B cell (primary cell): Measurements from ENCODE around the gene GFPT2. TPM values are rescaled to one million over a fixed set of nuclear protein-coding genes. Genes with fewer than 3 reads are reported as not detected.

Experiments used
- ATAC-seq: fragments of 200-7000 bp; cut with Tn5 transposase; one replicate; pipeline ENCODE4 v1.10.0; 2021; ENCODE audit warnings: low read depth, mild to moderate bottlenecking, moderate number of reproducible peaks, moderate library complexity
- CTCF ChIA-PET: fragments of 350-600 bp; sonication (Branson Sonifier 250); formaldehyde crosslinking; loops from one replicate; lab custom pipeline; 2021; ENCODE audit warnings: antibody characterized with exemption, inconsistent platforms; lab: Charles Lee
- POLR2A ChIA-PET: fragments of 350-600 bp; sonication (Branson Sonifier 250); formaldehyde crosslinking; loops from one replicate; lab custom pipeline; 2021; ENCODE audit warnings: antibody characterized with exemption; lab: Charles Lee
- DNase-seq: peaks from one replicate; pipeline ENCODE4 v3.0.0; 2013
- H2AFZ ChIP-seq: 2 replicates; pipeline ENCODE4 v1.6.1; 2012; ENCODE audit warnings: mild to moderate bottlenecking, low read depth, low read length; ENCODE audit not compliant: insufficient read depth, poor library complexity, severe bottlenecking
- H3K27ac ChIP-seq, 2 donors: 1 replicate in 1 of 2; 2 replicates in 1 of 2; pipeline ENCODE4 v1.5.1; 2012 to 2013; ENCODE audit warnings: low read length in 2 of 2, mild to moderate bottlenecking in 2 of 2, moderate library complexity in 1 of 2
- H3K27me3 ChIP-seq, 4 experiments: fragments of 200-600 bp in 1 of 4; sonication (generic) in 1 of 4; replicated peaks in 1 of 4; 1 replicate in 2 of 4; 2 replicates in 2 of 4; pipeline versions ENCODE4 v1.6.1 to v1.7.0; 2013 to 2016; ENCODE audit warnings: low read length in 3 of 4, mild to moderate bottlenecking in 2 of 4, mixed read lengths in 1 of 4, moderate library complexity in 1 of 4; ENCODE audit not compliant: insufficient read depth in 4 of 4, control insufficient read depth in 3 of 4; ENCODE audit errors: control extremely low read depth in 1 of 4
- H3K36me3 ChIP-seq, 2 experiments: replicated peaks in 1 of 2; 1 replicate in 1 of 2; 2 replicates in 1 of 2; pipeline versions ENCODE4 v1.6.1 to v1.7.1; 2013; ENCODE audit warnings: low read length in 1 of 2; ENCODE audit not compliant: insufficient read depth in 2 of 2, control insufficient read depth in 1 of 2; ENCODE audit errors: control extremely low read depth in 1 of 2, extremely low read depth in 1 of 2
- H3K4me1 ChIP-seq, 2 donors: fragments of 200-600 bp in 1 of 2; sonication (generic) in 1 of 2; 1 replicate in 1 of 2; 2 replicates in 1 of 2; pipeline versions ENCODE4 v1.5.1 to v1.6.1; 2013 to 2017; ENCODE audit warnings: low read length in 2 of 2; ENCODE audit not compliant: control insufficient read depth in 2 of 2, insufficient read depth in 2 of 2
- H3K4me2 ChIP-seq: replicated peaks from 2 replicates; pipeline ENCODE3; 2012; ENCODE audit warnings: mild to moderate bottlenecking, low read depth, low read length; ENCODE audit not compliant: poor library complexity, severe bottlenecking
- H3K4me3 ChIP-seq, 5 experiments: fragments of 200-600 bp in 1 of 5; sonication (generic) in 1 of 5; 1 replicate in 3 of 5; 2 replicates in 2 of 5; pipeline versions ENCODE4 v1.5.1 to v1.7.0; 2011 to 2016; ENCODE audit warnings: low read length in 4 of 5, mild to moderate bottlenecking in 4 of 5, low read depth in 2 of 5, control low read depth in 1 of 5, moderate library complexity in 1 of 5; ENCODE audit not compliant: insufficient read depth in 1 of 5; ENCODE audit errors: control extremely low read depth in 1 of 5, extremely low read depth in 1 of 5
- H3K79me2 ChIP-seq: fragments of 200-600 bp; sonication (generic); one replicate; pipeline ENCODE4 v1.6.0; 2016; ENCODE audit warnings: low read length; ENCODE audit not compliant: control insufficient read depth, insufficient read depth
- H3K9ac ChIP-seq: fragments of 200-600 bp; sonication (generic); 2 replicates; pipeline ENCODE4 v1.6.1; 2017; ENCODE audit warnings: mild to moderate bottlenecking, low read length, moderate library complexity
- H3K9me3 ChIP-seq, 3 donors: one replicate each; pipeline versions ENCODE4 v1.6.1 to v1.7.1; 2013; ENCODE audit warnings: low read length in 2 of 3; ENCODE audit not compliant: control insufficient read depth in 2 of 3, insufficient read depth in 1 of 3; ENCODE audit errors: control extremely low read depth in 1 of 3
- H4K20me1 ChIP-seq: 2 replicates; pipeline ENCODE4 v1.6.0; 2012; ENCODE audit warnings: mild to moderate bottlenecking, low read length; ENCODE audit not compliant: insufficient read depth, control insufficient read depth, poor library complexity, severe bottlenecking
- H3K27ac Mint-ChIP-seq: one replicate; pipeline ENCODE4 v1.8.0; 2021; ENCODE audit warnings: mixed read lengths
- H3K27me3 Mint-ChIP-seq: one replicate; pipeline ENCODE4 v1.8.0; 2021; ENCODE audit warnings: mixed read lengths
- H3K4me1 Mint-ChIP-seq: one replicate; pipeline ENCODE4 v1.8.0; 2021; ENCODE audit warnings: mixed read lengths
- H3K4me3 Mint-ChIP-seq: one replicate; pipeline ENCODE4 v1.8.0; 2021; ENCODE audit warnings: mixed read lengths
- H3K9me3 Mint-ChIP-seq: one replicate; pipeline ENCODE4 v1.8.0; 2022; ENCODE audit warnings: mixed read lengths; ENCODE audit not compliant: insufficient read depth
- CTCF ChIP-seq: fragments of 200-600 bp; IDR thresholded peaks from one replicate; pipeline ENCODE4 v1.8.0; 2022; ENCODE audit warnings: antibody characterized with exemption, mild to moderate bottlenecking
- EZH2 ChIP-seq: IDR thresholded peaks from 2 replicates; pipeline ENCODE4 v1.6.1; 2012; ENCODE audit warnings: borderline replicate concordance, low read depth, mild to moderate bottlenecking, moderate library complexity, low read length; ENCODE audit not compliant: insufficient read depth, poor library complexity, severe bottlenecking
- WGBS: methylation state at CpG from one replicate; pipeline ENCODE4 v1.1.5; 2013; ENCODE audit warnings: missing lambda C conversion rate; ENCODE audit not compliant: insufficient coverage; 5-methylcytosine and 5-hydroxymethylcytosine counted together
- intact Hi-C: fragments of 100-400 bp; cut with micrococcal nuclease; formaldehyde crosslinking; loops from one replicate; pipeline ENCODE4 v1.10.0; 2022
- polyA plus RNA-seq: library from polyadenylated mRNA; depleted of rRNA; stranded (reverse); fragments of >200 nt; gene quantifications from 2 replicates; pipeline ENCODE4 v1.2.3, GENCODE V29; 2012
- total RNA-seq, 2 donors: library from RNA; stranded (reverse); fragments of 120-200 nt in 1 of 2; gene quantifications; 1 replicate in 1 of 2; 2 replicates in 1 of 2; pipeline versions ENCODE4 v1.2.3 to v1.2.4, GENCODE V29; 2013 to 2022

Gene GFPT2
- total and polyA plus RNA-seq, 2 donors (not counting 1 experiment from before 2014, with no cell fraction given) = 0.03 to 2.8 TPM

GRCh38 chr5:180379355-180380070 lies 26.4 kb upstream of the GFPT2 start:
- no peaks in the 10 kb centered on the region for H4K20me1 ChIP-seq
- H2AFZ ChIP-seq = no peak overlapping the region
- Mint-ChIP-seq H3K4me3 (no peak overlapping the region), H3K27me3 (no peaks in the 10 kb centered on the region), H3K9me3 (no peaks in the 10 kb centered on the region), H3K4me1 (no peaks in the 10 kb centered on the region), H3K27ac (no peak overlapping the region)
- no peak overlapping the region for H3K4me2 ChIP-seq
- H3K27ac ChIP-seq = no peak overlapping the region
- H3K9me3 ChIP-seq = no peaks in the 10 kb centered on the region
- TF ChIP-seq EZH2 (no peak), CTCF (no peak)
- no peak for ATAC-seq
- 89% methylated on average over 29 of the region's 31 CpGs for WGBS
- ChIA-PET POLR2A (no interaction called here), CTCF (no interaction called here)
- intact Hi-C loops = no loop called here
- H3K27me3 ChIP-seq = no peaks in the 10 kb centered on the region
- no peak overlapping the region for H3K9ac ChIP-seq
- H3K36me3 ChIP-seq = no peaks in the 10 kb centered on the region
- no peak for DNase-seq
- no peak overlapping the region for H3K4me3 ChIP-seq
- no peaks in the 10 kb centered on the region for H3K4me1 ChIP-seq
- no peaks in the 10 kb centered on the region for H3K79me2 ChIP-seq

GRCh38 chr5:180378438-180379344 lies 25.6 kb upstream of the GFPT2 start:
- H3K4me1 Mint-ChIP-seq = no peaks in the 10 kb centered on the region
- H3K9me3 ChIP-seq = no peaks in the 10 kb centered on the region
- TF ChIP-seq EZH2 = no peak
- no peak for TF ChIP-seq CTCF
- H3K4me1 ChIP-seq = no peaks in the 10 kb centered on the region
- no peak overlapping the region for H3K27ac ChIP-seq
- H3K9ac ChIP-seq = no peak overlapping the region
- intact Hi-C loops = no loop called here
- no peaks in the 10 kb centered on the region for H3K27me3 ChIP-seq
- WGBS = 94% methylated on average over 9 of the region's 9 CpGs
- H3K27ac Mint-ChIP-seq = no peak overlapping the region
- H3K79me2 ChIP-seq = no peaks in the 10 kb centered on the region
- ChIA-PET CTCF (no interaction called here), POLR2A (no interaction called here)
- no peak overlapping the region for H3K4me2 ChIP-seq
- H3K9me3 Mint-ChIP-seq = no peaks in the 10 kb centered on the region
- H3K36me3 ChIP-seq = no peaks in the 10 kb centered on the region
- no peaks in the 10 kb centered on the region for H4K20me1 ChIP-seq
- DNase-seq (no peak), ATAC-seq (no peak)
- no peaks in the 10 kb centered on the region for H3K27me3 Mint-ChIP-seq
- H3K4me3 ChIP-seq = no peak overlapping the region
- H2AFZ ChIP-seq = no peak overlapping the region
- H3K4me3 Mint-ChIP-seq = no peak overlapping the region
